HG03442 (cell line): ENCODE measurements around the gene KIFAP3.
"Not testable (repeated sequence)": the region's sequence is repeated elsewhere in the genome, so short reads cannot be mapped to it uniquely, and the experiment has no call there.

Source experiments
- ATAC-seq: cut with Tn5 transposase; IDR thresholded peaks from one replicate; pipeline ENCODE4 v1.9.1; 2021; ENCODE audit warnings: mild to moderate bottlenecking, moderate library complexity; ENCODE audit not compliant: unreplicated experiment

KIFAP3 gene

GRCh38 chr1:170074250-170075157, at the start of gene KIFAP3:
TSS of gene KIFAP3 (minus strand) at chr1:170074695. CDS start at chr1:170074467, 228 bp downstream.
- peak; percentile 97 for ATAC-seq

DNA sequence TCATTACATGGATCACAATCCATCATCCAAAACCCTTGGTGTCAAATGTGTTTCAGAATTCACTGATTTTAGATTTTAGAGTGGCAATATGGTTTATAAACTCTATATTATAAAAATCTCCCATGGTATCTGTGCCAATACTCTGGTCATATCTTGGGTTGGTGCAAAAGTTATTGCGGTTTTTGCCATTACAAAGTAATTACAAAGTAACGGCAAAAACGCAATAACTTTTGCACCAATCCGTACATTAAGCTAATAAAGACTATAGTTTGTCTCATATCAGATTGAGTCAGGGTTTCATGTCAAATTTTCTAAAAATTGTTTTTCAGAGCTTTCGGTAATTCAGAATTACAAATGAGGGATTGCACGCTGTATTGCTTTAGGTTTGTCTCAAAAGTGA, 47.9 kb upstream of the KIFAP3 start:
- ATAC-seq = no peak

DNA sequence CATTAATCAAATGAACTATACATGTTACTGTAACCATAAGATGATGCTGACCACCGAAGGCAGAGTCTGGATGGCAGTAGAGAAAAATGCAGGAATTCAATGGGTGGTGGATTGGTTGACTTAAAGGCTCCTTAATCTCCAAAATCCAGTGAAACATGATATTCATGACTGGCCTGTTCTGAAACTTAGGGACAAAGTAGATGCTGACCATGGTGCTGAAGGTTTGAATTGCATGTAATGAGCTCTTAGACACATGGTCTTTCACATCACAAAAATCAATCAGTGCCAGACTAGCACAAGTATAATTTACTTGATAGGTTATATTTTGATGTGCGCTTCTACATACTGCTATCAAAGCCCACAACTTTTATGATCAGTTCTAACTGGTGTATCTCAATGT, 40.4 kb upstream of the KIFAP3 start:
- no peak for ATAC-seq

DNA sequence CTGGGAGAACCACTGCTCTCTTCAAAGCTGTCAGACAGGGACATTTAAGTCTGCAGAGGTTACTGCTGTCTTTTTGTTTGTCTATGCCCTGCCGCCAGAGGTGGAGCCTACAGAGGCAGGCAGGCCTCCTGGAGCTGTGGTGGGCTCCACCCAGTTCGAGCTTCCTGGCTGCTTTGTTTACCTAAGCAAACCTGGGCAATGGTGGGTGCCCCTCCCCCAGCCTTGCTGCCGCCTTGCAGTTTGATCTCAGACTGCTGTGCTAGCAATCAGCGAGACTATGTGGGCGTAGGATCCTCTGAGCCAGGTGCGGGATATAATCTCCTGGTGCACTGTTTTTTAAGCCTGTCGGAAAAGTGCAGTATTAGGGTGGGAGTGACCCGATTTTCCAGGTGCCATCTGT, 38.6 kb upstream of the KIFAP3 start:
- ATAC-seq = not testable (repeated sequence)

- no peak for ATAC-seq
Observed at GRCh38 chr1:170097449-170097948, 23.0 kb upstream of the KIFAP3 start.

GRCh38 chr1:170096806-170097340, 22.4 kb upstream of the KIFAP3 start:
- no peak for ATAC-seq

- ATAC-seq = no peak
Observed at GRCh38 chr1:170095976-170096748, 21.7 kb upstream of the KIFAP3 start.

DNA sequence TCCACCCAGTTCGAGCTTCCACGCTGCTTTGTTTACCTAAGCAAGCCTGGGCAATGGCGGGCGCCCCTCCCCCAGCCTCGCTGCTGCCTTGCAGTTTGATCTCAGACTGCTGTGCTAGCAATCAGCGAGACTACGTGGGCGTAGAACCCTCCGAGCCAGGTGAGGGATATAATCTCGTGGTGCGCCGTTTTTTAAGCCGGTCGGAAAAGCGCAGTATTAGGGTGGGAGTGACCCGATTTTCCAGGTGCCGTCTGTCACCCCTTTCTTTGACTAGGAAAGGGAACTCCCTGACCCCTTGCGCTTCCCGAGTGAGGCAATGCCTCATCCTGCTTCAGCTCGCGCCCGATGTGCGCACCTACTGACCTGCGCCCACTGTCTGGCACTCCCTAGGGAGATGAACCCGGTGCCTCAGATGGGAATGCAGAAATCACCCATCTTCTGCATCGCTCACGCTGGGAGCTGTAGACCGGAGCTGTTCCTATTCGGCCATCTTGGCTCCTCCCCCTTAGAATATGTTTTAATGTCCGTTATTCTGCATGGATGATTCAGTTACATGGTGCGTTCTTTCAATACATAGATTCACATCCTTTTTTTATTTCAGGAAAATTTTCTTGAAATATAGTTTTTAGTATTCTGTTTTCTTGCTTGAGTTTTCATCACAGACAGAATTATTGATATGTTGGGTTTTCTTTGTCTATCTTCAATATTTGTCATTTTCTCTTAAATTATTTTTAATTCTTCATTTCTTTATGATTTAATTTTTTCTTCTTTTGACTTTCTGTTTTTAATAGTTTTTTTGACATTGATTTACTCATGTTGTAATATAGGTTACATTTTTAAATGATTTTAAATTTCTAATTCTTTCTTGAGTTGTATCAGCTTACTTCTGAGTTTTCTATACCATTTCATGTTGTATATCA, 20.5 kb upstream of the KIFAP3 start:
- ATAC-seq = not testable (repeated sequence)

- ATAC-seq = no peak
Observed at GRCh38 chr1:170086399-170087032, 12.0 kb upstream of the KIFAP3 start.

DNA sequence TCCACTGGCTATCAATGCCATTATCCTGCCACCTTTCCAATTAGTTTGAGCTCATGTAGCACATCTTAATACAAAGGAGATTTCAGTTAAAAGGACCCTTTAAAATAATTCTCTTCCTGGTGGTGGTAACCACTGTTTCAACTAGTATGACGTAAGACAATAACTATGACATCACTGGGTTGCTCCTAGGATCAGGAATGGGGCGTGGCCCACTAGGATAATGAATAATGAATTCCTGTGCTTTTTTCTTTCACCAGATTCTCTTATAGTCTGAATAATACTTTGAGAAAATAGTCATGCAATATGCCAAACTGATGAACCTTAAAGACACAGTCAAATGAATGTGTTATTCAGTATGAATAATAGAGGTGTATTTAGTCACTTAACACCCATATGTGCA, 10.6 kb upstream of the KIFAP3 start:
- no peak for ATAC-seq

DNA sequence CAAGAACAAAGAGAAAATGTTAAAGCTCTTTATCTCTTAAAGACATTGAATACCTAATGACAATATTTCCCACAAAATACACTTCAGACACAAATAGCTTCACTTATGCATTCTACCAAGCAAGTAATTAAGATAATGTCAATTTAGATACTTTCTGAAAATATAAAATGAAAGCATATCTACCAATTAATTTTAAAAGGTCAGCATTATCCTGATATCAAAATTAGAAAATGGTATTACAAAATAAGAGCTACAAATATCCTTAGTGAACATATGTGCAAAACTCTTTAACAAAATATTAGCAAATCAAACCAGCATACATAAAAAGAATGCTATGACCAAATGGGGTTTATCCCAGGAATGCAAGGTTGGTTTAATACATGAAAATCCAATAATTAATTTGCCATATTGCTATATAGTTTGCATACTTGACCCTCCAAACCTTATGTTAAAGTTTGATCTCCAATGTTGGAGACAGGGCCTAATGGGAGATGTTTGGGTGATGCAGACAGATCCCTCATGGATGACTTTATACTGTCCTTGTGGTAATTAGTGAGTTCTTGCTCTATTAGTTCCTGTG, 4.2 kb upstream of the KIFAP3 start:
- no peak for ATAC-seq

DNA sequence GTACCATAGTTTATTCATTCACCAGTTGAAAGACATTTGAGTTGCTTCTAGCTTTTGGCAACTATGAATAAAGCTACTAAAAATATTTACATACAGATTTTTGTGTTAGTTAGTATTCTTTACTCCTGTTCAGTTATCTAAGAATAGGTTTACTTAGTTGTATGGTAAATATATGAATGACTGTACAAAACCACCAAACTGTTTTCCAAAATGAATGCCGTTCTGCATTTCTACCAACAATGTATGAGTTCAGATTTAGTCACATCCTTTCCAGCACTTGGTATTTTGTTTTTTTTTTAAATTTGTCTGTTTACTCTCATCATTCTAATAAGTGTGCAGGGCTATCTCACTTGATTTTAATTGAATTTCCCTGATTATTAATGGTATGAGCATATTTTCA, 3.4 kb upstream of the KIFAP3 start:
- no peak for ATAC-seq

DNA sequence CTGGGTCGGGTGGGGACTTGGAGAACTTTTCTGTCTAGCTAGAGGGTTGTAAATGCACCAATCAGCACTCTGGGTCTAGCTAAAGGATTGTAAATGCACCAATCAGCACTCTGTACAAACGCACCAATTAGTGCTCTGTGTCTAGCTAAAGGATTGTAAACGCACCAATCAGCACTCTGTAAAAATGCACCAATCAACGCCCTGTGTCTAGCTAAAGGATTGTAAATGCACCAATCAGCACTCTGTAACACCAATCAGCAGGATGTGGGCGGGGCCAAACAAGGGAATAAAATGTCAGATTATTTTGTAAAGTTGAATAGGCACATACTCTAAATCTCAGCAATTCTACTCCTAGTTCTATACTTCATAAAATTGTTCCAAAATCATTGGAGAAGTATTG, 2.5 kb upstream of the KIFAP3 start:
- not testable (repeated sequence) for ATAC-seq

DNA sequence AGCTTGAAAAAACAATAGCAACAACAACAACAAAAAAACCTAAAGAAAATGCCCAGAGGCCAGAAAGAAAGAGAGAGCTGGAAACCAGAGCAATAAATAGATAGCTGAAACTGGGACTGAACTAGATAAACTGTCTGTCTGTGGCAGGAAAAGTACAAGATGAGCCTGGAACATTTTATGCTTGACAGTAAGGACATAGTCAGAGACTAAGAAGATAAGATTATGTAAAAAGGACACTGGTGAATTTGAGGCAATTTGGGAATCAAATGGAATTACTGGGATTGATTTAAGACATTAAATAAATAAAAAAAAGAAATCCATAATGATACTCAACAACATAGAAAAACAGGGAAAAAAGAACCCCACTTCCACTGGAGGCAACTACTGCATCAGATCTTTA, 1.7 kb upstream of the KIFAP3 start:
- no peak for ATAC-seq

DNA sequence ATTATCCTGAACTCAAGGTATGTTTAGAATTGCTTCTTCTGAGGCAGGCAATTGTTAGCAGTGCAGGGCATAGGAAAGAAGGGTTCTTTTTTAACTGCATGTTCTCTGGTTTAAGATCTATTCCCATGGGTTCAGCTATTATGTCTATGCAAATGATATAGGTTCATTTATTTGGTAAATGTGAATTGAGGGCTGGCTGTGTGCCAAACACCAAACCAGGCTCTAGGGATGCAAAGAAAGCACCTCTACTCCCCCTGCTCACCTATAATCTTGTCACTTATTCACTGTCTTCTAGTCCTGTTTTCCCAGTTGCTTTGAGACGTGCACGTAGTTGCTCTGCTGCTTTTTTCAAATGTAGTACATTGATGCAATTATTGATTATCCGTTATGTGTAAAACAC, 691 bp upstream of the KIFAP3 start:
- no peak for ATAC-seq

GRCh38 chr1:170073893-170074249, 624 bp downstream of the KIFAP3 start:
- no peak for ATAC-seq

GRCh38 chr1:170071378-170071777, 3.1 kb downstream of the KIFAP3 start:
- ATAC-seq = no peak

- ATAC-seq = no peak
Observed at GRCh38 chr1:170068923-170069322, 5.6 kb downstream of the KIFAP3 start.

DNA sequence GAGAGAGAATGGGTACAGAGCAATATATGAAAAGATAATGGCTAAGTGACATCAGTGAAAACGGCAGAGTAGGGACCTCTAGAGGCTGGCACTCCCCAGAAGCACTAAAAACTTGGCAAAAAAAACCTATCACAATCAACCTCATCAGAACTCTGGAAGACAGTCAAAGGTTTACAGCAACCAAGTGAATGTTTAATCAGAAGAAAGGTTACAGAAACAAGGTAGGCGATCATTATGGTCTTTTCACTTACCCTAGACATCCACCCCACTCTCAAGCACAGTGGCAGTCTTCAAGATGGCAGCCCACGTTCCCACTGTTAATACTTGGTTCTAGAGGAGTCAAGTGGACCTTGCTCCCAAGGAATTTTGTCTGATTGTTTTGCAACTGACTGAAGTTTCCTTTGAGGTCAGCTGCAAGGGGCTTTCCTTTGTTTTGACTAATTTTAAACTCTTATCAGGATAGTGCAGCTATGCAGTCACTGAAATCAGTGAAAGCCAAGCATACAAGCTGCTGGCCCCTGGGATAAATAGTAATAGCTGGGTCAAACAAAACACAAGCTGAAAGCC, 7.2 kb downstream of the KIFAP3 start:
- ATAC-seq = no peak
